Left ventricle myocardium inferior (tissue), 1 donor: ENCODE data around the gene STXBP6. TPM values are rescaled to one million over a fixed set of nuclear protein-coding genes. Genes with fewer than 3 reads are reported as not detected.
A peak's percentile ranks its signal among the peaks of the same experiment; 100 is the strongest.

Experiments used
- DNase-seq: peaks from one replicate; pipeline ENCODE4 v3.0.0-alpha.2; 2020
- H3K27ac ChIP-seq: fragments of 200-600 bp; replicated peaks from 2 replicates; pipeline ENCODE4 v1.8.0; 2021
- H3K27me3 ChIP-seq: fragments of 200-600 bp; 2 replicates; pipeline ENCODE4 v1.8.0; 2021; ENCODE audit warnings: low read depth
- H3K36me3 ChIP-seq: fragments of 200-600 bp; 2 replicates; pipeline ENCODE4 v1.8.0; 2021
- H3K4me1 ChIP-seq: fragments of 200-600 bp; 2 replicates; pipeline ENCODE4 v1.8.0; 2021
- H3K4me3 ChIP-seq: fragments of 200-600 bp; 2 replicates; pipeline ENCODE4 v1.8.0; 2021; ENCODE audit warnings: mild to moderate bottlenecking, moderate library complexity
- H3K9me3 ChIP-seq: fragments of 200-600 bp; replicated peaks from 2 replicates; pipeline ENCODE4 v1.8.0; 2021
- intact Hi-C: fragments of 100-400 bp; cut with micrococcal nuclease; formaldehyde crosslinking; loops from one replicate; pipeline ENCODE4 v1.11.0; 2022
- total RNA-seq: library from RNA; stranded (reverse); fragmentation: NEBNext Ultra II Directional; extraction: Animal tissue kit (Norgen Biotek cat#: 25700); gene quantifications from one replicate; pipeline ENCODE4 v1.2.1, GENCODE V29; 2021
- TF ChIP-seq, protein P1 (sequence below): fragments of 200-600 bp; IDR thresholded peaks from 2 replicates; pipeline ENCODE4 v1.8.0; 2021; ENCODE audit warnings: antibody characterized with exemption, mild to moderate bottlenecking, borderline replicate concordance
- donor health status: DM: no; HTN: yes; CAD: no; lungs with severe emphysema.

Gene STXBP6
- total RNA-seq, 1 donor from 2014 or later: 21.7 TPM

GRCh38 chr14:24895622-24896021, 154.3 kb downstream of the STXBP6 start:
- TF ChIP-seq, protein P1, sequence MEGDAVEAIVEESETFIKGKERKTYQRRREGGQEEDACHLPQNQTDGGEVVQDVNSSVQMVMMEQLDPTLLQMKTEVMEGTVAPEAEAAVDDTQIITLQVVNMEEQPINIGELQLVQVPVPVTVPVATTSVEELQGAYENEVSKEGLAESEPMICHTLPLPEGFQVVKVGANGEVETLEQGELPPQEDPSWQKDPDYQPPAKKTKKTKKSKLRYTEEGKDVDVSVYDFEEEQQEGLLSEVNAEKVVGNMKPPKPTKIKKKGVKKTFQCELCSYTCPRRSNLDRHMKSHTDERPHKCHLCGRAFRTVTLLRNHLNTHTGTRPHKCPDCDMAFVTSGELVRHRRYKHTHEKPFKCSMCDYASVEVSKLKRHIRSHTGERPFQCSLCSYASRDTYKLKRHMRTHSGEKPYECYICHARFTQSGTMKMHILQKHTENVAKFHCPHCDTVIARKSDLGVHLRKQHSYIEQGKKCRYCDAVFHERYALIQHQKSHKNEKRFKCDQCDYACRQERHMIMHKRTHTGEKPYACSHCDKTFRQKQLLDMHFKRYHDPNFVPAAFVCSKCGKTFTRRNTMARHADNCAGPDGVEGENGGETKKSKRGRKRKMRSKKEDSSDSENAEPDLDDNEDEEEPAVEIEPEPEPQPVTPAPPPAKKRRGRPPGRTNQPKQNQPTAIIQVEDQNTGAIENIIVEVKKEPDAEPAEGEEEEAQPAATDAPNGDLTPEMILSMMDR: no peak
- peaks cover 5% of the 10 kb centered on the region for H3K36me3 ChIP-seq
- no peaks in the 10 kb centered on the region for H3K27me3 ChIP-seq
- peaks cover 76% of the 10 kb centered on the region for H3K4me1 ChIP-seq
- peaks cover 8% of the 10 kb centered on the region for H3K9me3 ChIP-seq
- no peak for DNase-seq
- no peak overlapping the region for H3K4me3 ChIP-seq
- intact Hi-C loops: no loop called here
- H3K27ac ChIP-seq: peak overlapping the region; percentile 62

DNA sequence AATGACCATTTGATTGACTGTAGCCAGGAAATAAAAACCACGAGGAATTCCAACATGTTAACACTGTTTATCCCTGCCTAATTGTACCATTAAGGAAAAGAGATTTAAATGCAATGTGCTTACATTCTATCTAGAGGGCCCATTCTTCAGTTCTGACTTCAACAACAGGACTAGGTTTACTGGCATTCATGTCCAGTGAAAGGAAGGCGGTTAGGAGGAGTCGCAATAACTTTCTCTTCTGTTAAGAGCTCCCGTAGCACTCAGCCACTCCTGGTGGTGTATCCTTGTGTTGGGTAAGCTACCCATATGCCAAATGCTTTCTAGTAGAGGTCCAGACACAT, 154.7 kb downstream of the STXBP6 start:
- Histone ChIP-seq H3K27me3 (no peaks in the 10 kb centered on the region), H3K4me3 (no peak overlapping the region), H3K27ac (peak overlapping the region; percentile 62), H3K9me3 (peaks cover 12% of the 10 kb centered on the region), H3K4me1 (peaks cover 74% of the 10 kb centered on the region), H3K36me3 (peaks cover 7% of the 10 kb centered on the region)
- intact Hi-C loops: no loop called here
- TF ChIP-seq, protein P1: no peak
- DNase-seq: no peak

- no peaks in the 10 kb centered on the region for H3K27me3 ChIP-seq
- peak overlapping the region; percentile 62 for H3K27ac ChIP-seq
- TF ChIP-seq, protein P1: no peak
- H3K9me3 ChIP-seq: peaks cover 12% of the 10 kb centered on the region
- peaks cover 7% of the 10 kb centered on the region for H3K36me3 ChIP-seq
- DNase-seq: no peak
- no peak overlapping the region for H3K4me3 ChIP-seq
- H3K4me1 ChIP-seq: peaks cover 74% of the 10 kb centered on the region
- intact Hi-C loops: no loop called here
These were observed 155.2 kb downstream of the STXBP6 start for GRCh38 chr14:24894583-24895242.

DNA sequence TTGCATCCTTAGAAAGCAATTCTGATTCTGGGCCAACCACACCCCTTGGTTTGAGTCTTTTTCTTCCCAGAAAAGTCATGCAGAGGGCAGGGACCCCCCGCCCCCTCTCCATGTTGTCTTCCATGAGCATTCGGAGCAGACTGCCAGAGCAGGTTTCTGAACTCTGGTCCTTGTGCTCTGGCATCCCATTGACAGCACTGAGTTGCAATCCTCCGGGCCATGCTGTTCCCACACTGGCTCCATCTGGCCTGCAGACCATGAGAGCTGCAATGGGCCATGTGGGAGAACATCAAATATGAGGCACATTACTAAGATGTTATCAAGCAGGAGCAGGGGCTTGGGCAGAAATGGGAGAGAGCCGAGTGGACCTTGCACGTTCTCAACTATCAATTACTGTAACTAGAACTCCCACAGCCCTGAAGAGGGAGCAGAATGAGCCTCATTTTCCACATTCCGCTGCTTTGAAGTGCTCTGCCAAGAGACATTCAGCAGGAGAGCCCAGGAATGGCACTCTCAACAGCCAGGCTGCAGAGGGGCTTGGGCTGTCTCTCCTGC, 157.4 kb downstream of the STXBP6 start:
- Histone ChIP-seq H3K27ac (no peak overlapping the region), H3K9me3 (peaks cover 12% of the 10 kb centered on the region), H3K4me3 (no peak overlapping the region), H3K4me1 (peaks cover 82% of the 10 kb centered on the region), H3K36me3 (peaks cover 7% of the 10 kb centered on the region), H3K27me3 (no peaks in the 10 kb centered on the region)
- TF ChIP-seq, protein P1: no peak
- no peak for DNase-seq
- intact Hi-C loops: no loop called here

DNA sequence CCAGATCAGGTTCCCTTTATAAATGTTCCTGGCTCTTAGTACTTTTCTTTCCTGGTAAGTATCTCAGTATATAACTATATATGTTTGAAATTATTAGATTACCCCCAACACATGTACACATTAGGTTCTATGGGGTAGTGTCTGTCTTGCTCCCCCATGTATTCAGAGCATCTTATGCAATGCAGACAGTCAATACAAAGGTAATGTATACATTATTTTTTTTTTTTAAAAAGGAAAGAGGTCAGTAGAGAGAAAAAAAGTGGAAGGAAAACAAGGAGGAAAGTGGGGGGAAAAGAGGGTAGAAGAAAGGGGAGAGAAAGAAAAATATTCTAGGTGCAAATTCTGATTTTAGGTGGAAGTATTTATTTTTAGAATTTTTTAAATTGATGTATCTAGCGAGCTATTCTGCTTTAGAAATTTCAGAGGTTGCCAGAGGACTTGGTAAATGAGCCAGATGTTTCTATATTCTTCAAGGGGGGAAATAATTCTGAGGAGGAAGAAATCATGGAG, 157.9 kb downstream of the STXBP6 start:
- intact Hi-C loops: no loop called here
- DNase-seq: no peak
- TF ChIP-seq, protein P1: no peak
- no peak overlapping the region for H3K4me3 ChIP-seq
- H3K9me3 ChIP-seq: peaks cover 12% of the 10 kb centered on the region
- no peaks in the 10 kb centered on the region for H3K27me3 ChIP-seq
- peaks cover 79% of the 10 kb centered on the region for H3K4me1 ChIP-seq
- no peak overlapping the region for H3K27ac ChIP-seq
- H3K36me3 ChIP-seq: peaks cover 7% of the 10 kb centered on the region
